Endothelial cell of umbilical vein (primary cell): ENCODE results near the gene SH3PXD2B. TPM values are rescaled to one million over a fixed set of nuclear protein-coding genes. Genes with fewer than 3 reads are reported as not detected.

Source experiments
- BruUV-seq: library from RNA; stranded (reverse); fragments of 400-500 nt; replicated peaks from 2 replicates; lab custom pipeline; 2021; lab: Mats Ljungman, UMichigan
- CTCF ChIA-PET: fragments of 300-600, 350-600 bp; sonication (Branson Sonifier 250); formaldehyde crosslinking; loops from one replicate; lab custom pipeline; 2021; ENCODE audit warnings: antibody characterized with exemption, inconsistent platforms; lab: Charles Lee
- POLR2A ChIA-PET: fragments of 300-600, 350-600 bp; sonication (Branson Sonifier 250); formaldehyde crosslinking; loops from one replicate; lab custom pipeline; 2021; ENCODE audit warnings: antibody characterized with exemption, inconsistent platforms; lab: Charles Lee
- DNase-seq: peaks from one replicate; pipeline ENCODE4 v3.0.0-alpha.2; 2011; ENCODE audit warnings: low read depth, low spot score
- FAIRE-seq: peaks from 2 replicates; lab custom pipeline; 2011; peaks lifted over from hg19 to GRCh38; lab: Jason Lieb, UNC
- H2AFZ ChIP-seq: 2 replicates; pipeline ENCODE4 v1.6.0; 2012; ENCODE audit warnings: low read depth, low read length, control low read depth, inconsistent platforms
- H3K27ac ChIP-seq: 2 replicates; pipeline ENCODE4 v1.5.1; 2011; ENCODE audit warnings: low read depth, mild to moderate bottlenecking, control low read depth, low read length, moderate library complexity; ENCODE audit not compliant: insufficient read depth
- H3K27me3 ChIP-seq, 2 experiments: 2 replicates each; pipeline versions ENCODE4 v1.6.0 to v1.6.1; 2011; ENCODE audit warnings: low read length in 2 of 2, mixed read lengths in 1 of 2; ENCODE audit not compliant: control insufficient read depth in 2 of 2, insufficient read depth in 2 of 2
- H3K36me3 ChIP-seq, 2 experiments: 2 replicates in 1 of 2; 3 replicates in 1 of 2; pipeline ENCODE4 v1.5.1; 2011; ENCODE audit warnings: low read length in 2 of 2, mild to moderate bottlenecking in 1 of 2, moderate library complexity in 1 of 2; ENCODE audit not compliant: control insufficient read depth in 2 of 2, insufficient read depth in 2 of 2; ENCODE audit errors: extremely low read depth in 1 of 2
- H3K4me1 ChIP-seq: 3 replicates; pipeline ENCODE4 v1.5.1; 2011; ENCODE audit warnings: mild to moderate bottlenecking, low read length; ENCODE audit not compliant: control insufficient read depth, insufficient read depth; ENCODE audit errors: extremely low read depth
- H3K4me2 ChIP-seq: 2 replicates; pipeline ENCODE4 v1.6.1; 2011; ENCODE audit warnings: low read length, control low read depth, mixed read lengths; ENCODE audit not compliant: insufficient read depth
- H3K4me3 ChIP-seq, 3 experiments: fragments of 200-600 bp in 1 of 3; sonication (generic), shearing (Covaris generic) in 1 of 3; replicated peaks in 1 of 3; 2 replicates each; pipeline ENCODE4 v1.5.1; 2011 to 2016; ENCODE audit warnings: control low read depth in 3 of 3, low read length in 3 of 3, mild to moderate bottlenecking in 2 of 3, inconsistent platforms in 1 of 3, low read depth in 1 of 3, moderate library complexity in 1 of 3; ENCODE audit not compliant: insufficient read depth in 1 of 3
- H3K79me2 ChIP-seq: 2 replicates; pipeline ENCODE4 v1.6.0; 2012; ENCODE audit warnings: low read length, inconsistent platforms; ENCODE audit not compliant: control insufficient read depth, insufficient read depth
- H3K9ac ChIP-seq: replicated peaks from 2 replicates; pipeline ENCODE3; 2011; ENCODE audit warnings: low read length, control low read depth; ENCODE audit not compliant: insufficient read depth; ENCODE audit errors: extremely low read depth
- H3K9me1 ChIP-seq: replicated peaks from 3 replicates; pipeline ENCODE4 v1.6.0; 2011; ENCODE audit warnings: mild to moderate bottlenecking, low read length; ENCODE audit not compliant: control insufficient read depth, insufficient read depth; ENCODE audit errors: extremely low read depth
- H3K9me3 ChIP-seq: replicated peaks from 2 replicates; pipeline ENCODE4 v1.5.1; 2012; ENCODE audit warnings: low read length, inconsistent platforms; ENCODE audit not compliant: control insufficient read depth, insufficient read depth
- H4K20me1 ChIP-seq: replicated peaks from 2 replicates; pipeline ENCODE3; 2011; ENCODE audit warnings: mild to moderate bottlenecking, low read length; ENCODE audit not compliant: control insufficient read depth, insufficient read depth; ENCODE audit errors: extremely low read depth
- CTCF ChIP-seq, 2 donors: IDR thresholded peaks; 1 replicate in 1 of 2; 2 replicates in 1 of 2; pipeline ENCODE4 v1.5.1; 2011; ENCODE audit warnings: low read length in 2 of 2, mild to moderate bottlenecking in 2 of 2, moderate library complexity in 2 of 2, control low read depth in 1 of 2, inconsistent platforms in 1 of 2, low read depth in 1 of 2; ENCODE audit not compliant: insufficient read depth in 1 of 2; ENCODE audit errors: extremely low read depth in 1 of 2
- EZH2 ChIP-seq: IDR thresholded peaks from 2 replicates; pipeline ENCODE4 v1.6.1; 2012; ENCODE audit warnings: borderline replicate concordance, low read depth, mild to moderate bottlenecking, moderate library complexity, low read length, inconsistent platforms; ENCODE audit not compliant: severe bottlenecking
- GATA2 ChIP-seq: IDR thresholded peaks from 2 replicates; pipeline ENCODE4 v1.7.0; 2011; ENCODE audit warnings: low read depth, mild to moderate bottlenecking, moderate library complexity, mixed read lengths, low read length; ENCODE audit not compliant: insufficient read length, insufficient read depth
- JUN ChIP-seq: IDR thresholded peaks from 2 replicates; pipeline ENCODE4 v1.6.1; 2011; ENCODE audit warnings: borderline replicate concordance, low read depth; ENCODE audit not compliant: insufficient read length, insufficient read depth
- MAX ChIP-seq: IDR thresholded peaks from 2 replicates; pipeline ENCODE4 v1.6.1; 2011; ENCODE audit not compliant: insufficient read depth, insufficient read length
- MYC ChIP-seq: IDR thresholded peaks from one replicate; pipeline ENCODE4 v1.6.1; 2011; ENCODE audit warnings: mild to moderate bottlenecking, low read depth, low read length
- POLR2A ChIP-seq: IDR thresholded peaks from 2 replicates; pipeline ENCODE4 v1.6.1; 2012; ENCODE audit warnings: low read depth, mild to moderate bottlenecking, control low read depth, low read length
- POLR2AphosphoS5 ChIP-seq: IDR thresholded peaks from 2 replicates; pipeline ENCODE4 v1.6.1; 2012; ENCODE audit warnings: low read depth, mild to moderate bottlenecking, control low read depth, low read length, moderate library complexity; ENCODE audit not compliant: insufficient read depth
- dilution Hi-C: fragments of 300-500 bp; cut with MboI; formaldehyde crosslinking; loops from one replicate; pipeline ENCODE4 v1.15.0; 2019; ENCODE audit warnings: low sequenced_read_pairs; ENCODE audit not compliant: extremely low pct_ligation_motif_present
- intact Hi-C: fragments of 100-400 bp; cut with micrococcal nuclease; formaldehyde crosslinking; loops from one replicate; pipeline ENCODE4 v1.10.0; 2022
- polyA plus RNA-seq, 4 experiments: library from polyadenylated mRNA; depleted of rRNA in 3 of 4; stranded (reverse) in 3 of 4; unstranded in 1 of 4; fragments of >200 nt; gene quantifications; 2 replicates each; pipeline versions ENCODE4 v1.2.1 to v1.2.3, GENCODE V29; 2011 to 2012; ENCODE audit warnings: missing spikeins in 1 of 4
- total RNA-seq: library from RNA; stranded (reverse); gene quantifications from 2 replicates; pipeline ENCODE4 v1.2.3, GENCODE V29; 2021

The SH3PXD2B gene
- total and polyA plus RNA-seq, 2 donors (not counting 3 experiments of a cell fraction or from before 2014, with no cell fraction given) = 23.5 to 66.3 TPM

GRCh38 chr5:172347496-172348052 lies 106.8 kb downstream of the SH3PXD2B start:
- CTCF ChIA-PET = interaction anchor here (1.3 to 1.4 kb wide), 3 partner anchors 14 to 104 kb away, joined by 3 to 4 read pairs (median 3); no protein-coding TSS in a partner anchor
- Histone ChIP-seq H4K20me1 (no peaks in the 10 kb centered on the region), H3K9ac (no peak overlapping the region), H3K79me2 (no peaks in the 10 kb centered on the region), H3K27me3 (no peaks in the 10 kb centered on the region), H3K36me3 (peaks cover 6 to 26% of the 10 kb centered on the region in 2 experiments), H3K9me1 (no peaks in the 10 kb centered on the region), H3K4me1 (no peaks in the 10 kb centered on the region), H2AFZ (no peak overlapping the region), H3K4me2 (no peak overlapping the region), H3K9me3 (no peaks in the 10 kb centered on the region), H3K4me3 (no peak overlapping the region), H3K27ac (no peak overlapping the region)
- no peak for FAIRE-seq
- no TSS peak for BruUV-seq
- peak; percentile 45 for DNase-seq
- intact Hi-C loops = no loop called here
- no peak for TF ChIP-seq MYC
- no peak for TF ChIP-seq CTCF (IDR thresholded peaks at IDR 0.05; ENCODE audit: extremely low read depth in 1 of 2, insufficient read depth in 1 of 2, low read depth in 1 of 2, low read length in 2 of 2)
- TF ChIP-seq POLR2AphosphoS5 = no peak
- no peak for TF ChIP-seq EZH2
- TF ChIP-seq MAX = no peak
- TF ChIP-seq JUN = no peak
- no peak for TF ChIP-seq POLR2A
- no peak for TF ChIP-seq GATA2
- POLR2A ChIA-PET = no interaction called here
- dilution Hi-C loops = no loop called here
